Measurements from ENCODE around the gene PLPP4. TPM values are rescaled to one million over a fixed set of nuclear protein-coding genes. Genes with fewer than 3 reads are reported as not detected.

PLPP4 gene
- total RNA-seq, 4 donors from 2014 or later, result 0.72 to 1.9 TPM; not detected in 2

DNA sequence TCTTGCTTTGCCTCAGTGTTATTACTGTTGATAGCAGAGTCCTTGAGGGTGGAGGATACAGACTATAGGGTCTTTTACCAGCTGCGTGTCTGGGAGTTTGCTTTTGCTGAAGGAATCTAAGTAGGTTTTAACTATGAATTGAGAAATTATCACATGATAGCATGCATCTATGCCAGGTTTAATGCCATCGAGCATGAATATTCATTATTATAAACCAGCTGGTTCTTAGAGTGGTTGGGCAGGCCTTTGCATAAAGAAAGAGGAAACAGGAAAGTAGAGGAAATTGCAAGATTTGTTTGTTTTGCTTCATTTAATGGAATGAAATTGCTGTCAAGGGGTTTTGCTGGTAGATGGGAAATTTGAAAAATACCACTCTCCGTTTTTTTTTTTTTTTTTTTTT, 70.7 kb downstream of the PLPP4 start:
- TF ChIP-seq, protein P1, sequence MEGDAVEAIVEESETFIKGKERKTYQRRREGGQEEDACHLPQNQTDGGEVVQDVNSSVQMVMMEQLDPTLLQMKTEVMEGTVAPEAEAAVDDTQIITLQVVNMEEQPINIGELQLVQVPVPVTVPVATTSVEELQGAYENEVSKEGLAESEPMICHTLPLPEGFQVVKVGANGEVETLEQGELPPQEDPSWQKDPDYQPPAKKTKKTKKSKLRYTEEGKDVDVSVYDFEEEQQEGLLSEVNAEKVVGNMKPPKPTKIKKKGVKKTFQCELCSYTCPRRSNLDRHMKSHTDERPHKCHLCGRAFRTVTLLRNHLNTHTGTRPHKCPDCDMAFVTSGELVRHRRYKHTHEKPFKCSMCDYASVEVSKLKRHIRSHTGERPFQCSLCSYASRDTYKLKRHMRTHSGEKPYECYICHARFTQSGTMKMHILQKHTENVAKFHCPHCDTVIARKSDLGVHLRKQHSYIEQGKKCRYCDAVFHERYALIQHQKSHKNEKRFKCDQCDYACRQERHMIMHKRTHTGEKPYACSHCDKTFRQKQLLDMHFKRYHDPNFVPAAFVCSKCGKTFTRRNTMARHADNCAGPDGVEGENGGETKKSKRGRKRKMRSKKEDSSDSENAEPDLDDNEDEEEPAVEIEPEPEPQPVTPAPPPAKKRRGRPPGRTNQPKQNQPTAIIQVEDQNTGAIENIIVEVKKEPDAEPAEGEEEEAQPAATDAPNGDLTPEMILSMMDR (IDR thresholded peaks at IDR 0.05), result no peak
- DNase-seq (ENCODE audit: low spot score), result no peak
- ATAC-seq (ENCODE audit: low FRiP score), result no peak

- DNase-seq (ENCODE audit: low spot score) (no peak), ATAC-seq (ENCODE audit: low FRiP score) (no peak)
- TF ChIP-seq, protein P1 (IDR thresholded peaks at IDR 0.05), result no peak
These were observed 73.7 kb downstream of the PLPP4 start for GRCh38 chr10:120530699-120531098.

GRCh38 chr10:120538091-120538490, 81.1 kb downstream of the PLPP4 start:
- DNase-seq (ENCODE audit: low spot score) (no peak), ATAC-seq (ENCODE audit: low FRiP score) (no peak)
- TF ChIP-seq, protein P1 (IDR thresholded peaks at IDR 0.05), result no peak

DNA sequence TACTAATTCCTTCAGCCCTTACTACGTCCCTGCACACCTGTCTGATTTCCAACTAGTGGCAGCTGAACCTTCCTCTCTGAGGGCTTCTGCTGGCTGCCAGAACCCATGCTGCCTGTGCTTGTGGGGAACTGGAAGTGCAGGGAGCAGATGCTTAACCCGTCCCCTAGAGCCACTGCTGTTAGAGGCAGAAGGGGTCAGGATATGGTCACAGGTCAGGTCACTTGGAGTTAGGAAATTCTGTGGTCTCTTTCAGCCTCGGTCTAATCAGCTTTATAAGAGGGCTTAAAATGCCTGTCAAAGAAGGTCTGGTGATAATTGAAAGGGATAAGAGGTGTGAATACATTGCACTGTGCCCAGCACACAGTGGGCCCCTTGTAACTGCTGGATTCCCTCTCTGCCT, 82.0 kb downstream of the PLPP4 start:
- TF ChIP-seq, protein P1 (IDR thresholded peaks at IDR 0.05), result no peak
- ATAC-seq (ENCODE audit: low FRiP score) (no peak), DNase-seq (ENCODE audit: low spot score) (no peak)

DNA sequence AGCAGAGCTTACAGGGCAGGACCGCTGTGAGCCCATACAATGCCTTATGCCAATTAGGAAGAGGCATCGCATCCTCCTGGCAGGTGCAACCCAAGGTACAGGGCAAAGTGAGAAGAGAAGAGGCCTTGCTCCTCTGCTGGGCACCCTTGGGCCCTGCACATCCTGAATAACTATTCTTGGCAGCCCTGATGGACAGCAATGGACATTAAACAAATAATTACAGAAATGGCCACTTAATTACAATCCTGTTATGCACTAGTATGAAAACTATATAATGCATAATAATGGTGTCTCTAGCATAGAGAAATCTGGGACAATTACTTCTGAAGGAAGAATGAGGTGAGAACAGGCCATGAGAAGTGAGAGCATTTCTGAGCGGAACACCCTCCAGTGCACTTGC, 83.5 kb downstream of the PLPP4 start:
- DNase-seq (ENCODE audit: low spot score), result no peak
- no peak for ATAC-seq (ENCODE audit: low FRiP score)
- TF ChIP-seq, protein P1 (IDR thresholded peaks at IDR 0.05), result no peak

DNA sequence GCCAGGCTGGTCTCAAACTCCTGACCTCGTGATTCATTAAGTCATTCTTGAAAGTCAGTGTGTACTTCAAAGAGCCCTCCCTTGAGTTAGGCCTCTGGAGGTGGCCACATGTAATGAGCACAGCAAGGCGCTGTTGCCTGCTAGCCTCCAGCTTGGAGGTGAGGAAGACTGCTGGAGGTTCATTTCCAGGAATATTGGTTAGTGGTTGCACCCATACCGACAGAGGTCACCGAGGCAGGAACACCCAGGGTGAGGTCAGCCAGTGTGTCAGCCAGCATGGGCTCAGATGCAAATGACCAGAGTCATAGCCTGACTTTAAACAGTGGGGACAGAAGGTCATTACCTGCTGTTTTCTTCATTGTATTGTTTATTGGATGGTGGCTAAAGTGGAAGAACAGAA, 85.0 kb downstream of the PLPP4 start:
- DNase-seq (ENCODE audit: low spot score) (no peak), ATAC-seq (ENCODE audit: low FRiP score) (no peak)
- TF ChIP-seq, protein P1 (IDR thresholded peaks at IDR 0.05), result no peak

GRCh38 chr10:120542591-120542990, 85.6 kb downstream of the PLPP4 start:
- DNase-seq (ENCODE audit: low spot score), result no peak
- TF ChIP-seq, protein P1 (IDR thresholded peaks at IDR 0.05), result no peak
- no peak for ATAC-seq (ENCODE audit: low FRiP score)

Data from omental fat pad (tissue), 4 donors.